Measurements from ENCODE around the gene MYL10. TPM values are rescaled to one million over a fixed set of nuclear protein-coding genes. Genes with fewer than 3 reads are reported as not detected.

MYL10 gene
- total RNA-seq, 2 donors from 2014 or later: not detected

- Histone ChIP-seq H3K9me3 (no peaks in the 10 kb centered on the region), H3K27ac (no peak overlapping the region), H3K27me3 (no peaks in the 10 kb centered on the region), H3K4me1 (peaks cover 2% of the 10 kb centered on the region), H3K4me3 (no peak overlapping the region), H3K36me3 (replicated peaks in 1 of 2; ENCODE audit: insufficient read depth in 1 of 2, low read depth in 2 of 2) (no peaks in the 10 kb centered on the region)
- DNase-seq (no peak), ATAC-seq (no peak)
- no peak for TF ChIP-seq CTCF (IDR thresholded peaks at IDR 0.05)
- TF ChIP-seq POLR2A (IDR thresholded peaks at IDR 0.05): no peak
- intact Hi-C loops (cut with DNase I): no loop called here
- 82 to 83% methylated on average over 9 to 16 of the region's 16 CpGs for WGBS, 2 donors
These were observed 47.0 kb upstream of the MYL10 start for GRCh38 chr7:101676062-101676598.

- Histone ChIP-seq H3K9me3 (no peaks in the 10 kb centered on the region), H3K4me3 (no peak overlapping the region), H3K27me3 (no peaks in the 10 kb centered on the region), H3K36me3 (replicated peaks in 1 of 2; ENCODE audit: insufficient read depth in 1 of 2, low read depth in 2 of 2) (no peaks in the 10 kb centered on the region), H3K4me1 (no peaks in the 10 kb centered on the region), H3K27ac (no peak overlapping the region)
- no peak for DNase-seq
- intact Hi-C loops (cut with DNase I): no loop called here
- no peak for TF ChIP-seq POLR2A (IDR thresholded peaks at IDR 0.05)
- TF ChIP-seq CTCF (IDR thresholded peaks at IDR 0.05): no peak
- WGBS, 2 donors: 75 to 77% methylated on average over 3 of the region's 3 CpGs
- no peak for ATAC-seq
These were observed 45.3 kb upstream of the MYL10 start for GRCh38 chr7:101674439-101674838.

GRCh38 chr7:101673951-101674350 is 44.9 kb upstream of the MYL10 start:
- Histone ChIP-seq H3K4me1 (no peaks in the 10 kb centered on the region), H3K36me3 (replicated peaks in 1 of 2; ENCODE audit: insufficient read depth in 1 of 2, low read depth in 2 of 2) (no peaks in the 10 kb centered on the region), H3K4me3 (no peak overlapping the region), H3K27ac (no peak overlapping the region), H3K27me3 (no peaks in the 10 kb centered on the region), H3K9me3 (no peaks in the 10 kb centered on the region)
- intact Hi-C loops (cut with DNase I): no loop called here
- ATAC-seq: no peak
- no peak for DNase-seq
- TF ChIP-seq POLR2A (IDR thresholded peaks at IDR 0.05): no peak
- TF ChIP-seq CTCF (IDR thresholded peaks at IDR 0.05): no peak
- WGBS, 2 donors: 82 to 93% methylated on average over 5 of the region's 5 CpGs

GRCh38 chr7:101673315-101673714 is 44.2 kb upstream of the MYL10 start:
- no peaks in the 10 kb centered on the region for H3K9me3 ChIP-seq
- intact Hi-C loops (cut with DNase I): no loop called here
- H3K36me3 ChIP-seq (replicated peaks in 1 of 2; ENCODE audit: insufficient read depth in 1 of 2, low read depth in 2 of 2): no peaks in the 10 kb centered on the region
- no peak for ATAC-seq
- no peak overlapping the region for H3K4me3 ChIP-seq
- no peaks in the 10 kb centered on the region for H3K4me1 ChIP-seq
- no peaks in the 10 kb centered on the region for H3K27me3 ChIP-seq
- no peak overlapping the region for H3K27ac ChIP-seq
- no peak for TF ChIP-seq CTCF (IDR thresholded peaks at IDR 0.05)
- no peak for TF ChIP-seq POLR2A (IDR thresholded peaks at IDR 0.05)
- DNase-seq: no peak

Data from body of pancreas (tissue), 4 donors.